ENCODE results near the gene PAQR8.

- TF ChIP-seq CTCF (IDR thresholded peaks at IDR 0.05) = no peak
- no peak for TF ChIP-seq POLR2A (IDR thresholded peaks at IDR 0.05)
Measured at GRCh38 chr6:52388790-52389189, 26.8 kb downstream of the PAQR8 start.

Data from Peyer's patch (tissue), 4 donors.